ENCODE data around the gene TYMS. TPM values are rescaled to one million over a fixed set of nuclear protein-coding genes. Genes with fewer than 3 reads are reported as not detected.

Gene TYMS
- polyA plus RNA-seq, 1 donor from 2014 or later, result 3.3 TPM

- Histone ChIP-seq H3K4me2 (ENCODE audit: low read length) (no peak overlapping the region), H3K4me3 (ENCODE audit: low read length) (no peak overlapping the region), H3K36me3 (ENCODE audit: insufficient read depth, low read length) (no peaks in the 10 kb centered on the region), H2AFZ (ENCODE audit: low read depth, low read length) (no peak overlapping the region), H3K9ac (ENCODE audit: low read length) (no peak overlapping the region), H3K79me2 (replicated peaks; ENCODE audit: insufficient read depth, low read length) (peaks cover 3% of the 10 kb centered on the region), H3K27ac (ENCODE audit: low read length) (no peak overlapping the region), H3K27me3 (ENCODE audit: insufficient read depth, low read depth, low read length) (no peaks in the 10 kb centered on the region), H3K9me3 (ENCODE audit: low read length) (no peaks in the 10 kb centered on the region), H4K20me1 (ENCODE audit: insufficient read depth) (no peaks in the 10 kb centered on the region), H3F3A (ENCODE audit: insufficient read depth, low read length, poor library complexity, severe bottlenecking) (no peaks in the 10 kb centered on the region), H3K9me2 (ENCODE audit: insufficient read depth, low read length) (no peaks in the 10 kb centered on the region)
- TF ChIP-seq MXI1 (conservative IDR thresholded peaks at IDR 0.05; ENCODE audit: poor library complexity, severe bottlenecking) (no peak), EZH2 (IDR thresholded peaks at IDR 0.05; ENCODE audit: borderline replicate concordance, insufficient read depth, low read length, poor library complexity, severe bottlenecking) (no peak), TAF1 (IDR thresholded peaks at IDR 0.05; ENCODE audit: low read depth) (no peak), POLR2AphosphoS5 (IDR thresholded peaks at IDR 0.05) (no peak)
Observed at GRCh38 chr18:666177-666576, 8.7 kb downstream of the TYMS start.

- Histone ChIP-seq H3K9me3 (ENCODE audit: low read length) (no peaks in the 10 kb centered on the region), H3K9ac (ENCODE audit: low read length) (no peak overlapping the region), H3K79me2 (replicated peaks; ENCODE audit: insufficient read depth, low read length) (peaks cover 3% of the 10 kb centered on the region), H4K20me1 (ENCODE audit: insufficient read depth) (no peaks in the 10 kb centered on the region), H3K36me3 (ENCODE audit: insufficient read depth, low read length) (no peaks in the 10 kb centered on the region), H3K4me2 (ENCODE audit: low read length) (no peak overlapping the region), H3K4me3 (ENCODE audit: low read length) (no peak overlapping the region), H2AFZ (ENCODE audit: low read depth, low read length) (no peak overlapping the region), H3K27ac (ENCODE audit: low read length) (no peak overlapping the region), H3K27me3 (ENCODE audit: insufficient read depth, low read depth, low read length) (no peaks in the 10 kb centered on the region), H3K9me2 (ENCODE audit: insufficient read depth, low read length) (no peaks in the 10 kb centered on the region), H3F3A (ENCODE audit: insufficient read depth, low read length, poor library complexity, severe bottlenecking) (no peaks in the 10 kb centered on the region)
- no peak for TF ChIP-seq CTCF (IDR thresholded peaks at IDR 0.05; ENCODE audit: poor library complexity, severe bottlenecking)
- no peak for TF ChIP-seq EZH2 (IDR thresholded peaks at IDR 0.05; ENCODE audit: borderline replicate concordance, insufficient read depth, low read length, poor library complexity, severe bottlenecking)
- no peak for TF ChIP-seq POLR2AphosphoS5 (IDR thresholded peaks at IDR 0.05)
Observed at GRCh38 chr18:666628-667027, 9.2 kb downstream of the TYMS start.

GRCh38 chr18:668260-668659 is 10.8 kb downstream of the TYMS start:
- Histone ChIP-seq H3F3A (ENCODE audit: insufficient read depth, low read length, poor library complexity, severe bottlenecking) (no peaks in the 10 kb centered on the region), H4K20me1 (ENCODE audit: insufficient read depth) (no peaks in the 10 kb centered on the region), H3K9me2 (ENCODE audit: insufficient read depth, low read length) (no peaks in the 10 kb centered on the region), H3K27ac (ENCODE audit: low read length) (no peak overlapping the region), H3K4me2 (ENCODE audit: low read length) (no peak overlapping the region), H3K9ac (ENCODE audit: low read length) (no peak overlapping the region), H3K27me3 (ENCODE audit: insufficient read depth, low read depth, low read length) (no peaks in the 10 kb centered on the region), H3K4me3 (ENCODE audit: low read length) (no peak overlapping the region), H3K9me3 (ENCODE audit: low read length) (no peaks in the 10 kb centered on the region), H3K79me2 (replicated peaks; ENCODE audit: insufficient read depth, low read length) (peaks cover 3% of the 10 kb centered on the region), H2AFZ (ENCODE audit: low read depth, low read length) (no peak overlapping the region), H3K36me3 (ENCODE audit: insufficient read depth, low read length) (no peaks in the 10 kb centered on the region)
- TF ChIP-seq MXI1 (conservative IDR thresholded peaks at IDR 0.05; ENCODE audit: poor library complexity, severe bottlenecking), result no peak
- TF ChIP-seq EZH2 (IDR thresholded peaks at IDR 0.05; ENCODE audit: borderline replicate concordance, insufficient read depth, low read length, poor library complexity, severe bottlenecking), result no peak
- no peak for TF ChIP-seq REST (IDR thresholded peaks at IDR 0.05; ENCODE audit: borderline replicate concordance)
- no peak for TF ChIP-seq TAF1 (IDR thresholded peaks at IDR 0.05; ENCODE audit: low read depth)
- no peak for TF ChIP-seq POLR2AphosphoS5 (IDR thresholded peaks at IDR 0.05)
- TF ChIP-seq RAD21 (conservative IDR thresholded peaks at IDR 0.05), result no peak
- TF ChIP-seq CTCF (IDR thresholded peaks at IDR 0.05; ENCODE audit: poor library complexity, severe bottlenecking), result no peak
- no peak for TF ChIP-seq SMC3 (conservative IDR thresholded peaks at IDR 0.05; ENCODE audit: poor library complexity)
- no peak for TF ChIP-seq EP300 (conservative IDR thresholded peaks at IDR 0.05; ENCODE audit: poor library complexity, severe bottlenecking)
